IPS DF 4.7 (cell line): ENCODE data around the gene SPACDR.

Experiments
- DNase-seq: peaks from one replicate; pipeline ENCODE4 v3.0.0-alpha.2; 2013; ENCODE audit warnings: low spot score; ENCODE audit errors: extremely low read depth

Gene SPACDR

DNA sequence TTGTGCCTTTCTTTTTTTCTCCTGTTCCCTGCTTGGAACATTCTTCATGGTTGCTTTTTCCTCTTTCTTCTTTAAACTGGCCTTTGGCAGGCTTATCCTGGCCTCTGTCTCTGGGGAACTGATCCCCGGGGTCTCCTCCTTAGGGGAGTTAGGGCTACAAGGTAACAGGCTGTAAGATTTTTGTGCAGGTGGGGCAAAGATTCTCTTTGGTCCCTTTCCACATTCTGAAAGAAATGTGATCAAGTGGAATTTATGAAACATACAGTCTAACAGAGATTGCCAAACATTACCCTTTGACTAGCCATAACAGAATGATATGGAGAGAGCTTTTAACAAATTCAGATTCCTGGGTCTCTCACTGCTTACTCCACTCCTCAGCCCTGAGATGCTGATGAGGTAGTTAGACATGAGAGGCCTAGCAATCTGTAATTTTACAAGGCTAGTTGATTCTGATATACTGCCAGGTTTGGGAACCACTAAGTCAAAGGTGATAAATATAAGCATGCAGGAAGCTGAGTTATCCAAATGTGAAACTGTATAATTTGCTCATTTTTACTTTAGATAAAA, 44.3 kb downstream of the SPACDR start:
- no peak for DNase-seq

DNA sequence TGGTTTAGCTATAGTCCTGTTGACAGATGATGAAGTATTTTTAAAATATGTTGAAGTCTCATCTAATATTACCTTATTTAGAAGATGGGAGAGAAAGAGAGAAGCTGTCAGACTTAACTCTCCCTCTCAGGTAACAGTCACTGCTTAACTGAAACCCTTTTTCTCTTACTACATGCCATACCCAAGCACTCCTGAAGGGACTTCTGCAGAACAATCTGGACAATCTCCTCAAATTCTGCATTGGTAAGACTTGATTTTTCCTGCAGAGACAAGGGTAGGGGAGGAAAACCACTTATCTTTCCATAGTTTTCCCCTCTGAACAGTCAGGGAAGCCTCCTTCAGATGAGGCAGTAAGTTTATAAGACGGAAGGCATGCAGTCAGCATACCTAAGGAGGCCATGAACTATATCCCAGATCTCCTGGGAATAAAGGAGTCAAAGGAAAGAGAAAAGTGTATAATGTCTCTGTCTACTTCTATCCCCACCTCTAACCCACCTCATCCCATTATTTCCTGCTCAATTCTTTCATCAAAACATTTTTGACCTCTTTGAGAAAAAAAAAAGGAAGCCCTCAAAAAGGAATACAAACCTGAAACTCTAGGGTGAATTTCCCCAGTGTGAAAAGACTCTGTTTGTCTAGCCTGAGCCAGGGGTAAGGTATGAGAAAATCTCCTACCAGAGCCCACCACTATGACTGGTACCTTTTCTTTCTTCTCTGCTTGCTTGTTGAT, 45.0 kb downstream of the SPACDR start:
- no peak for DNase-seq

DNA sequence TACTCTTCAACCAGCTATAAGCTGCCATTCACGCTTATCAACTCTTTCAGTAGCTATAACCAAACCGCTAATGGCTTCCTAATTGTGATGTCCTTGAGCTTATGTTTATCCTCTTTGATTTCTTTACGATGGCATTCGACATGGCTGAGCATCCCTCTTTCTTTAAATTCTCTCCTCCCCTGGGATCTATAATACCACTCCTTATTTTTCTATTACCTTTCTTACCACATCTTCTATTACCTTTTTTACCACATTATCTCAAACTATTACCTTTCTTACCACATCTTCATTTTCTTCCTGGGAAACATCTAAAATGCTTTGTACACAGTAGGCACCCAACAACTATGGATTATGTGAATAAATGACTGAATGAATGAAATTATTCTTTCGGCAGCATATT, 48.6 kb downstream of the SPACDR start:
- DNase-seq = no peak

DNA sequence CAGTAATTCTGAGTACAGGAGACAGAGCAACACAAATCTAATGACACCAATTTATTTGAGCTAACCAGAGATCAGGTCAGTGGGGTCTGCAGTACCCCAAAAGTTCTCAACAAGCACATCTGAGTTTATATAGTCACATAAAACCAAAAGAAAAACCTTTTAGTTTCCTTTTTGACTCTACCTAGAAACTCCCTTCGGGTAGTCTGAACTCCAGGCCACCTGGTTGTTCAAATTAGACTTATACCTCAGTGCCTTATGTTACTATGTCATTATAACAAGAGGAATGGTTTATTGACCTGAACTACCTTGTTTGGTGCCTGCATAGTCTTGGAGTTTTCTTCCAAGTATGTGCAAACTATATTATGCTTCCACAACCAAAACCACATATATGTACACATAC, 50.2 kb downstream of the SPACDR start:
- no peak for DNase-seq

DNA sequence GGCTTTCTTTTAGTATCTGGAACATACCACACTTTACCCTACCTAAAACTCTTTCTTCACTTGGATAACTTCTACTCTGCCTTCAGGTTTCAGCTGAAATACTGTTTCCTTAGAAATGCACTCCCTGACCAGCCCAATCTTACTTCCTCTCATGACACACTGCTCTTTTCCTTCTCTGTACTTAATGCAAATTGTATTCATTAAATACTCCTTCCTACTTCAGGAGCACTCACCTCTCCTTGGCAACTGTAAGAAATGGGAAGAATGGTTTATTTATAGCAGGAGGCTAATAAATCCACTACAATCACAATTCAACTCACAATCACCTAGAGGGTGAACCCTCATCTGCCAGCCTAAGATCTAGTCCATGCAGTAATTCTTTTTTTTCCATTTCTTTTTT, 50.7 kb downstream of the SPACDR start:
- DNase-seq = no peak

DNA sequence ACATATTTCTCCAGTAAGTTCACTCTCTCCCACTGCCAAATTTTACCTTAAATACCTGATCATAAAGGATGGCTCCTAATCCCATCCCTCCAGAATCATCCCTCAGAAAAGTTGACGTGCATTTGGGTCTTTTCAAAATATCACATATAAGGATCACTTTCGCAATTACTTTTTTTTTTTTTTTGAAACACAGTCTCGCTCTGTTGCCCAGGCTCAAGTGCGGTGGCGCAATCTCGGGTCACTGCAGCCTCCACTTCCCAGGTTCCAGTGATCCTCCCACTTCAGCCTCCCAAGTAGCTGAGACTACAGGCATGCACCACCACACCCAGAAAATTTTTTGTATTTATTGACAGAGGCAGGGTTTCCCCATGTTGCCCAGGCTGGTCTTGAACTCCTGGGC, 53.0 kb downstream of the SPACDR start:
- DNase-seq = no peak

DNA sequence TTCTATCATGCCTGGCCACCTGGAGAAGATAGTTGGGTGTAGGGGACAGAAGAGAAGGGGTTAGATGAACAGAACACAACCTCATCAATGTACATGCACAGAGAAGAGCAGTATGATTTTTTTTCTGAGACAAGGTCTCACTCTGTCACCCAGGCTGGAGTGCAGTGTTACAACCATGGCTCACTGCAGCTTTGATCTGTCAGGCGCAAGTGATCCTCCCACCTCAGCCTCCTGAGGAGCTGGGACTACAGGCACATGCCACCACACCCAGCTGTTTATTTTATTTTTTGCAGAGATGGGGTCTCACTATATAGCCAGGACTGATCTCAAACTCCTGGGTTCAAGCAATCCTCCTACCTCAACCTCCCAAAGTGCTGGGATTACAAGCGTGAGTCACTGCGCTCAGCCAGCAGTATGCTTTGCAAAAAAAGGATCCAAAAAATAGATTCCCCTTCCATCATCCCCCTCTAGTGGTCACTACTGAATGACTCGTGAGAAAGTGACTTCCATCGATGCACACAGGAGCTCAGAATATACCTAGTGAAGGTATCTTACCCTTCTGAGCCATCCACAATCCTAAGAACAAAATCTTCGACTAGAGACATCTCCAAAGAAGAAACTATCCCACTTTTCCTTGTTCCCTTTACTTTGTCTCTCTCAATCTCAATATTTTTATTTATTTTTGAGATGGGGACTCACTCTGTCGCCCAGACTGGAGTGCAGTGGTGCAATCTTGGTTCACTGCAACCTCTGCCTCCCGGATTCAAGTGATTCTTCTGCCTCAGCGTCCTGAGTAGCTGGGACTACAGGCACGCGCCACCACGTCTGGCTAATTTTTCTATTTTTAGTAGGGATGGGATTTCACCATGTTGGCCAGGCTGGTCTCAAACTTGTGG, 56.5 kb downstream of the SPACDR start:
- no peak for DNase-seq

DNA sequence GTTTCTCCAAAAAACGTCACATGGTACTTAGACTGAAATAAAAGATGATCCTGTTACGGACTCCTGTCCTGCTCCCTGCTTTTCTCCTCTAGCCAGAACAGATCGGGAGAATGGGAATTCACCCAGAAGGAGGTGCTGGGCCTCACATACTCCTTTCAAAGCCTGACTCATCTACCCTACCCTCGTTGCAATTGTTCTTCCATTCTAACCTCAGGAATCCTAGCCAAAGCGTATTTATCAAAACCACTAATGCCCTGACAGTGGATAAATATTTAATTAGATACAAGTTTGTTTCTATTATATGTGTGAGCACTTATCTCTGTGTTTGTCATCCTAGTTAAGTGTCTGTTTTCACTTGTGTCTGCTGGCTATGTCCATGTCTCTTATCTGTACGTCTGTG, 57.3 kb downstream of the SPACDR start:
- no peak for DNase-seq
